ENCODE results near the gene UNC13B. TPM values are rescaled to one million over a fixed set of nuclear protein-coding genes. Genes with fewer than 3 reads are reported as not detected.

The UNC13B gene
- total and polyA plus RNA-seq, 2 of the 13 experiments (the other 11 are each of a cell fraction or from before 2014, with no cell fraction given), result 14.0 to 18.3 TPM

DNA sequence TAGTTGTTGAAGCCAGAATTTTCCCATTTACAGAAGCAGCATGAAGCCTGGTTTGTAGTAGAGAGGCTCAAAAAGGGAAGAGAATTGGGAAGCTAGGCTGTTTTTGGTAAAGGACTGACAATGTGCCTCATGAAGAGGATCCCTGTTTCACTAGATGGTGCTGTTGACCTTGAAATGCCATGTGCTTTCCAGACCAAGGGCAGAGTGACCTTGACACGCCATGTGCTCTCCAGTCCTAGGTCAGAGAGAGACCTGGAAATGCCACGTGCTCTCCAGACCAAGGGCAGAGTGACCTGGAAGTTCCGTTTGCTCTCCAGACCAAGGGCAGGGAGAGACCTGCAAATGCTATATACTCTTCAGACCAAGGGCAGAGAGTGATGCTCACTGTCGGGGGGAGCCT is 32.0 kb downstream of the UNC13B start (continued):
- TF ChIP-seq, protein P1, sequence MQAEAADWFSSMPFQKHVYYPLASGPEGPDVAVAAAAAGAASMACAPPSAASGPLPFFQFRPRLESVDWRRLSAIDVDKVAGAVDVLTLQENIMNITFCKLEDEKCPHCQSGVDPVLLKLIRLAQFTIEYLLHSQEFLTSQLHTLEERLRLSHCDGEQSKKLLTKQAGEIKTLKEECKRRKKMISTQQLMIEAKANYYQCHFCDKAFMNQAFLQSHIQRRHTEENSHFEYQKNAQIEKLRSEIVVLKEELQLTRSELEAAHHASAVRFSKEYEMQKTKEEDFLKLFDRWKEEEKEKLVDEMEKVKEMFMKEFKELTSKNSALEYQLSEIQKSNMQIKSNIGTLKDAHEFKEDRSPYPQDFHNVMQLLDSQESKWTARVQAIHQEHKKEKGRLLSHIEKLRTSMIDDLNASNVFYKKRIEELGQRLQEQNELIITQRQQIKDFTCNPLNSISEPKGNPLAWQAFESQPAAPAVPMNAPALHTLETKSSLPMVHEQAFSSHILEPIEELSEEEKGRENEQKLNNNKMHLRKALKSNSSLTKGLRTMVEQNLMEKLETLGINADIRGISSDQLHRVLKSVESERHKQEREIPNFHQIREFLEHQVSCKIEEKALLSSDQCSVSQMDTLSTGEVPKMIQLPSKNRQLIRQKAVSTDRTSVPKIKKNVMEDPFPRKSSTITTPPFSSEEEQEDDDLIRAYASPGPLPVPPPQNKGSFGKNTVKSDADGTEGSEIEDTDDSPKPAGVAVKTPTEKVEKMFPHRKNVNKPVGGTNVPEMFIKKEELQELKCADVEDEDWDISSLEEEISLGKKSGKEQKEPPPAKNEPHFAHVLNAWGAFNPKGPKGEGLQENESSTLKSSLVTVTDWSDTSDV (CRISPR knock-in tag; IDR thresholded peaks at IDR 0.05), result no peak
- no peak for TF ChIP-seq IRF2 (CRISPR knock-in tag; IDR thresholded peaks at IDR 0.05)
- TF ChIP-seq ZSCAN22 (CRISPR knock-in tag; IDR thresholded peaks at IDR 0.05), result no peak
- no peak for TF ChIP-seq BRCA1 (CRISPR knock-in tag; IDR thresholded peaks at IDR 0.05)
- no peak for TF ChIP-seq ZNF761 (CRISPR knock-in tag; conservative IDR thresholded peaks at IDR 0.05)
- TF ChIP-seq CENPT (CRISPR knock-in tag; IDR thresholded peaks at IDR 0.05; ENCODE audit: low read depth), result no peak
- TF ChIP-seq PAX8 (CRISPR knock-in tag; IDR thresholded peaks at IDR 0.05; ENCODE audit: borderline replicate concordance), result no peak
- TF ChIP-seq RCOR2 (CRISPR knock-in tag; IDR thresholded peaks at IDR 0.05), result no peak
- TF ChIP-seq MZF1 (CRISPR knock-in tag; IDR thresholded peaks at IDR 0.05; ENCODE audit: borderline replicate concordance), result no peak
- no peak for TF ChIP-seq ZNF570 (CRISPR knock-in tag; IDR thresholded peaks at IDR 0.05; ENCODE audit: borderline replicate concordance)
- TF ChIP-seq, protein P2, sequence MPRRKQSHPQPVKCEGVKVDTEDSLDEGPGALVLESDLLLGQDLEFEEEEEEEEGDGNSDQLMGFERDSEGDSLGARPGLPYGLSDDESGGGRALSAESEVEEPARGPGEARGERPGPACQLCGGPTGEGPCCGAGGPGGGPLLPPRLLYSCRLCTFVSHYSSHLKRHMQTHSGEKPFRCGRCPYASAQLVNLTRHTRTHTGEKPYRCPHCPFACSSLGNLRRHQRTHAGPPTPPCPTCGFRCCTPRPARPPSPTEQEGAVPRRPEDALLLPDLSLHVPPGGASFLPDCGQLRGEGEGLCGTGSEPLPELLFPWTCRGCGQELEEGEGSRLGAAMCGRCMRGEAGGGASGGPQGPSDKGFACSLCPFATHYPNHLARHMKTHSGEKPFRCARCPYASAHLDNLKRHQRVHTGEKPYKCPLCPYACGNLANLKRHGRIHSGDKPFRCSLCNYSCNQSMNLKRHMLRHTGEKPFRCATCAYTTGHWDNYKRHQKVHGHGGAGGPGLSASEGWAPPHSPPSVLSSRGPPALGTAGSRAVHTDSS (CRISPR knock-in tag; conservative IDR thresholded peaks at IDR 0.05), result no peak
- TF ChIP-seq ARNT2 (CRISPR knock-in tag; IDR thresholded peaks at IDR 0.05; ENCODE audit: low read depth), result no peak
- TF ChIP-seq, protein P3, sequence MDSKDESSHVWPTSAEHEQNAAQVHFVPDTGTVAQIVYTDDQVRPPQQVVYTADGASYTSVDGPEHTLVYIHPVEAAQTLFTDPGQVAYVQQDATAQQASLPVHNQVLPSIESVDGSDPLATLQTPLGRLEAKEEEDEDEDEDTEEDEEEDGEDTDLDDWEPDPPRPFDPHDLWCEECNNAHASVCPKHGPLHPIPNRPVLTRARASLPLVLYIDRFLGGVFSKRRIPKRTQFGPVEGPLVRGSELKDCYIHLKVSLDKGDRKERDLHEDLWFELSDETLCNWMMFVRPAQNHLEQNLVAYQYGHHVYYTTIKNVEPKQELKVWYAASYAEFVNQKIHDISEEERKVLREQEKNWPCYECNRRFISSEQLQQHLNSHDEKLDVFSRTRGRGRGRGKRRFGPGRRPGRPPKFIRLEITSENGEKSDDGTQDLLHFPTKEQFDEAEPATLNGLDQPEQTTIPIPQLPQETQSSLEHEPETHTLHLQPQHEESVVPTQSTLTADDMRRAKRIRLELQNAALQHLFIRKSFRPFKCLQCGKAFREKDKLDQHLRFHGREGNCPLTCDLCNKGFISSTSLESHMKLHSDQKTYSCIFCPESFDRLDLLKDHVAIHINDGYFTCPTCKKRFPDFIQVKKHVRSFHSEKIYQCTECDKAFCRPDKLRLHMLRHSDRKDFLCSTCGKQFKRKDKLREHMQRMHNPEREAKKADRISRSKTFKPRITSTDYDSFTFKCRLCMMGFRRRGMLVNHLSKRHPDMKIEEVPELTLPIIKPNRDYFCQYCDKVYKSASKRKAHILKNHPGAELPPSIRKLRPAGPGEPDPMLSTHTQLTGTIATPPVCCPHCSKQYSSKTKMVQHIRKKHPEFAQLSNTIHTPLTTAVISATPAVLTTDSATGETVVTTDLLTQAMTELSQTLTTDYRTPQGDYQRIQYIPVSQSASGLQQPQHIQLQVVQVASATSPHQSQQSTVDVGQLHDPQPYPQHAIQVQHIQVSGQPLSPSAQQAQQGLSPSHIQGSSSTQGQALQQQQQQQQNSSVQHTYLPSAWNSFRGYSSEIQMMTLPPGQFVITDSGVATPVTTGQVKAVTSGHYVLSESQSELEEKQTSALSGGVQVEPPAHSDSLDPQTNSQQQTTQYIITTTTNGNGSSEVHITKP (CRISPR knock-in tag; IDR thresholded peaks at IDR 0.05; ENCODE audit: low read depth), result no peak
- TF ChIP-seq, protein P4, sequence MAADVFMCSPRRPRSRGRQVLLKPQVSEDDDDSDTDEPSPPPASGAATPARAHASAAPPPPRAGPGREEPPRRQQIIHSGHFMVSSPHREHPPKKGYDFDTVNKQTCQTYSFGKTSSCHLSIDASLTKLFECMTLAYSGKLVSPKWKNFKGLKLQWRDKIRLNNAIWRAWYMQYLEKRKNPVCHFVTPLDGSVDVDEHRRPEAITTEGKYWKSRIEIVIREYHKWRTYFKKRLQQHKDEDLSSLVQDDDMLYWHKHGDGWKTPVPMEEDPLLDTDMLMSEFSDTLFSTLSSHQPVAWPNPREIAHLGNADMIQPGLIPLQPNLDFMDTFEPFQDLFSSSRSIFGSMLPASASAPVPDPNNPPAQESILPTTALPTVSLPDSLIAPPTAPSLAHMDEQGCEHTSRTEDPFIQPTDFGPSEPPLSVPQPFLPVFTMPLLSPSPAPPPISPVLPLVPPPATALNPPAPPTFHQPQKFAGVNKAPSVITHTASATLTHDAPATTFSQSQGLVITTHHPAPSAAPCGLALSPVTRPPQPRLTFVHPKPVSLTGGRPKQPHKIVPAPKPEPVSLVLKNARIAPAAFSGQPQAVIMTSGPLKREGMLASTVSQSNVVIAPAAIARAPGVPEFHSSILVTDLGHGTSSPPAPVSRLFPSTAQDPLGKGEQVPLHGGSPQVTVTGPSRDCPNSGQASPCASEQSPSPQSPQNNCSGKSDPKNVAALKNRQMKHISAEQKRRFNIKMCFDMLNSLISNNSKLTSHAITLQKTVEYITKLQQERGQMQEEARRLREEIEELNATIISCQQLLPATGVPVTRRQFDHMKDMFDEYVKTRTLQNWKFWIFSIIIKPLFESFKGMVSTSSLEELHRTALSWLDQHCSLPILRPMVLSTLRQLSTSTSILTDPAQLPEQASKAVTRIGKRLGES (CRISPR knock-in tag; IDR thresholded peaks at IDR 0.05; ENCODE audit: borderline replicate concordance), result no peak
- TF ChIP-seq, protein P5, sequence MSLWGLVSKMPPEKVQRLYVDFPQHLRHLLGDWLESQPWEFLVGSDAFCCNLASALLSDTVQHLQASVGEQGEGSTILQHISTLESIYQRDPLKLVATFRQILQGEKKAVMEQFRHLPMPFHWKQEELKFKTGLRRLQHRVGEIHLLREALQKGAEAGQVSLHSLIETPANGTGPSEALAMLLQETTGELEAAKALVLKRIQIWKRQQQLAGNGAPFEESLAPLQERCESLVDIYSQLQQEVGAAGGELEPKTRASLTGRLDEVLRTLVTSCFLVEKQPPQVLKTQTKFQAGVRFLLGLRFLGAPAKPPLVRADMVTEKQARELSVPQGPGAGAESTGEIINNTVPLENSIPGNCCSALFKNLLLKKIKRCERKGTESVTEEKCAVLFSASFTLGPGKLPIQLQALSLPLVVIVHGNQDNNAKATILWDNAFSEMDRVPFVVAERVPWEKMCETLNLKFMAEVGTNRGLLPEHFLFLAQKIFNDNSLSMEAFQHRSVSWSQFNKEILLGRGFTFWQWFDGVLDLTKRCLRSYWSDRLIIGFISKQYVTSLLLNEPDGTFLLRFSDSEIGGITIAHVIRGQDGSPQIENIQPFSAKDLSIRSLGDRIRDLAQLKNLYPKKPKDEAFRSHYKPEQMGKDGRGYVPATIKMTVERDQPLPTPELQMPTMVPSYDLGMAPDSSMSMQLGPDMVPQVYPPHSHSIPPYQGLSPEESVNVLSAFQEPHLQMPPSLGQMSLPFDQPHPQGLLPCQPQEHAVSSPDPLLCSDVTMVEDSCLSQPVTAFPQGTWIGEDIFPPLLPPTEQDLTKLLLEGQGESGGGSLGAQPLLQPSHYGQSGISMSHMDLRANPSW (CRISPR knock-in tag; IDR thresholded peaks at IDR 0.05; ENCODE audit: borderline replicate concordance), result no peak
- TF ChIP-seq ZNF878 (CRISPR knock-in tag; IDR thresholded peaks at IDR 0.05), result no peak
